B cell (primary cell): ENCODE data around the gene EPN2. TPM values are rescaled to one million over a fixed set of nuclear protein-coding genes. Genes with fewer than 3 reads are reported as not detected.

Source experiments
- ATAC-seq: fragments of 200-7000 bp; cut with Tn5 transposase; one replicate; pipeline ENCODE4 v1.10.0; 2021; ENCODE audit warnings: low read depth, mild to moderate bottlenecking, moderate number of reproducible peaks, moderate library complexity
- CTCF ChIA-PET: fragments of 350-600 bp; sonication (Branson Sonifier 250); formaldehyde crosslinking; loops from one replicate; lab custom pipeline; 2021; ENCODE audit warnings: antibody characterized with exemption, inconsistent platforms; lab: Charles Lee
- POLR2A ChIA-PET: fragments of 350-600 bp; sonication (Branson Sonifier 250); formaldehyde crosslinking; loops from one replicate; lab custom pipeline; 2021; ENCODE audit warnings: antibody characterized with exemption; lab: Charles Lee
- DNase-seq: peaks from one replicate; pipeline ENCODE4 v3.0.0; 2013
- H2AFZ ChIP-seq: 2 replicates; pipeline ENCODE4 v1.6.1; 2012; ENCODE audit warnings: mild to moderate bottlenecking, low read depth, low read length; ENCODE audit not compliant: insufficient read depth, poor library complexity, severe bottlenecking
- H3K27ac ChIP-seq, 2 donors: 1 replicate in 1 of 2; 2 replicates in 1 of 2; pipeline ENCODE4 v1.5.1; 2012 to 2013; ENCODE audit warnings: low read length in 2 of 2, mild to moderate bottlenecking in 2 of 2, moderate library complexity in 1 of 2
- H3K27me3 ChIP-seq, 4 experiments: fragments of 200-600 bp in 1 of 4; sonication (generic) in 1 of 4; replicated peaks in 1 of 4; 1 replicate in 2 of 4; 2 replicates in 2 of 4; pipeline versions ENCODE4 v1.6.1 to v1.7.0; 2013 to 2016; ENCODE audit warnings: low read length in 3 of 4, mild to moderate bottlenecking in 2 of 4, mixed read lengths in 1 of 4, moderate library complexity in 1 of 4; ENCODE audit not compliant: insufficient read depth in 4 of 4, control insufficient read depth in 3 of 4; ENCODE audit errors: control extremely low read depth in 1 of 4
- H3K36me3 ChIP-seq, 2 experiments: replicated peaks in 1 of 2; 1 replicate in 1 of 2; 2 replicates in 1 of 2; pipeline versions ENCODE4 v1.6.1 to v1.7.1; 2013; ENCODE audit warnings: low read length in 1 of 2; ENCODE audit not compliant: insufficient read depth in 2 of 2, control insufficient read depth in 1 of 2; ENCODE audit errors: control extremely low read depth in 1 of 2, extremely low read depth in 1 of 2
- H3K4me1 ChIP-seq, 2 donors: fragments of 200-600 bp in 1 of 2; sonication (generic) in 1 of 2; 1 replicate in 1 of 2; 2 replicates in 1 of 2; pipeline versions ENCODE4 v1.5.1 to v1.6.1; 2013 to 2017; ENCODE audit warnings: low read length in 2 of 2; ENCODE audit not compliant: control insufficient read depth in 2 of 2, insufficient read depth in 2 of 2
- H3K4me2 ChIP-seq: replicated peaks from 2 replicates; pipeline ENCODE3; 2012; ENCODE audit warnings: mild to moderate bottlenecking, low read depth, low read length; ENCODE audit not compliant: poor library complexity, severe bottlenecking
- H3K4me3 ChIP-seq, 5 experiments: fragments of 200-600 bp in 1 of 5; sonication (generic) in 1 of 5; 1 replicate in 3 of 5; 2 replicates in 2 of 5; pipeline versions ENCODE4 v1.5.1 to v1.7.0; 2011 to 2016; ENCODE audit warnings: low read length in 4 of 5, mild to moderate bottlenecking in 4 of 5, low read depth in 2 of 5, control low read depth in 1 of 5, moderate library complexity in 1 of 5; ENCODE audit not compliant: insufficient read depth in 1 of 5; ENCODE audit errors: control extremely low read depth in 1 of 5, extremely low read depth in 1 of 5
- H3K79me2 ChIP-seq: fragments of 200-600 bp; sonication (generic); one replicate; pipeline ENCODE4 v1.6.0; 2016; ENCODE audit warnings: low read length; ENCODE audit not compliant: control insufficient read depth, insufficient read depth
- H3K9ac ChIP-seq: fragments of 200-600 bp; sonication (generic); 2 replicates; pipeline ENCODE4 v1.6.1; 2017; ENCODE audit warnings: mild to moderate bottlenecking, low read length, moderate library complexity
- H3K9me3 ChIP-seq, 3 donors: one replicate each; pipeline versions ENCODE4 v1.6.1 to v1.7.1; 2013; ENCODE audit warnings: low read length in 2 of 3; ENCODE audit not compliant: control insufficient read depth in 2 of 3, insufficient read depth in 1 of 3; ENCODE audit errors: control extremely low read depth in 1 of 3
- H4K20me1 ChIP-seq: 2 replicates; pipeline ENCODE4 v1.6.0; 2012; ENCODE audit warnings: mild to moderate bottlenecking, low read length; ENCODE audit not compliant: insufficient read depth, control insufficient read depth, poor library complexity, severe bottlenecking
- H3K27ac Mint-ChIP-seq: one replicate; pipeline ENCODE4 v1.8.0; 2021; ENCODE audit warnings: mixed read lengths
- H3K27me3 Mint-ChIP-seq: one replicate; pipeline ENCODE4 v1.8.0; 2021; ENCODE audit warnings: mixed read lengths
- H3K4me1 Mint-ChIP-seq: one replicate; pipeline ENCODE4 v1.8.0; 2021; ENCODE audit warnings: mixed read lengths
- H3K4me3 Mint-ChIP-seq: one replicate; pipeline ENCODE4 v1.8.0; 2021; ENCODE audit warnings: mixed read lengths
- H3K9me3 Mint-ChIP-seq: one replicate; pipeline ENCODE4 v1.8.0; 2022; ENCODE audit warnings: mixed read lengths; ENCODE audit not compliant: insufficient read depth
- EZH2 ChIP-seq: IDR thresholded peaks from 2 replicates; pipeline ENCODE4 v1.6.1; 2012; ENCODE audit warnings: borderline replicate concordance, low read depth, mild to moderate bottlenecking, moderate library complexity, low read length; ENCODE audit not compliant: insufficient read depth, poor library complexity, severe bottlenecking
- WGBS: methylation state at CpG from one replicate; pipeline ENCODE4 v1.1.5; 2013; ENCODE audit warnings: missing lambda C conversion rate; ENCODE audit not compliant: insufficient coverage; 5-methylcytosine and 5-hydroxymethylcytosine counted together
- intact Hi-C: fragments of 100-400 bp; cut with micrococcal nuclease; formaldehyde crosslinking; loops from one replicate; pipeline ENCODE4 v1.10.0; 2022
- polyA plus RNA-seq: library from polyadenylated mRNA; depleted of rRNA; stranded (reverse); fragments of >200 nt; gene quantifications from 2 replicates; pipeline ENCODE4 v1.2.3, GENCODE V29; 2012
- total RNA-seq, 2 donors: library from RNA; stranded (reverse); fragments of 120-200 nt in 1 of 2; gene quantifications; 1 replicate in 1 of 2; 2 replicates in 1 of 2; pipeline versions ENCODE4 v1.2.3 to v1.2.4, GENCODE V29; 2013 to 2022
- TF ChIP-seq, protein P1 (sequence below): fragments of 200-600 bp; IDR thresholded peaks from one replicate; pipeline ENCODE4 v1.8.0; 2022; ENCODE audit warnings: antibody characterized with exemption, mild to moderate bottlenecking

The EPN2 gene
- total and polyA plus RNA-seq, 2 donors (not counting 1 experiment from before 2014, with no cell fraction given), result 15.7 to 35.6 TPM

GRCh38 chr17:19359856-19360255 lies 122.7 kb downstream of the EPN2 start:
- ATAC-seq (no peak), DNase-seq (no peak)
- no peaks in the 10 kb centered on the region for H4K20me1 ChIP-seq
- WGBS, result 93% methylated on average over 4 of the region's 5 CpGs
- TF ChIP-seq, protein P1, sequence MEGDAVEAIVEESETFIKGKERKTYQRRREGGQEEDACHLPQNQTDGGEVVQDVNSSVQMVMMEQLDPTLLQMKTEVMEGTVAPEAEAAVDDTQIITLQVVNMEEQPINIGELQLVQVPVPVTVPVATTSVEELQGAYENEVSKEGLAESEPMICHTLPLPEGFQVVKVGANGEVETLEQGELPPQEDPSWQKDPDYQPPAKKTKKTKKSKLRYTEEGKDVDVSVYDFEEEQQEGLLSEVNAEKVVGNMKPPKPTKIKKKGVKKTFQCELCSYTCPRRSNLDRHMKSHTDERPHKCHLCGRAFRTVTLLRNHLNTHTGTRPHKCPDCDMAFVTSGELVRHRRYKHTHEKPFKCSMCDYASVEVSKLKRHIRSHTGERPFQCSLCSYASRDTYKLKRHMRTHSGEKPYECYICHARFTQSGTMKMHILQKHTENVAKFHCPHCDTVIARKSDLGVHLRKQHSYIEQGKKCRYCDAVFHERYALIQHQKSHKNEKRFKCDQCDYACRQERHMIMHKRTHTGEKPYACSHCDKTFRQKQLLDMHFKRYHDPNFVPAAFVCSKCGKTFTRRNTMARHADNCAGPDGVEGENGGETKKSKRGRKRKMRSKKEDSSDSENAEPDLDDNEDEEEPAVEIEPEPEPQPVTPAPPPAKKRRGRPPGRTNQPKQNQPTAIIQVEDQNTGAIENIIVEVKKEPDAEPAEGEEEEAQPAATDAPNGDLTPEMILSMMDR, result no peak
- TF ChIP-seq EZH2, result no peak
- no peak overlapping the region for H3K4me2 ChIP-seq
- no peak overlapping the region for H3K4me3 ChIP-seq
- no peaks in the 10 kb centered on the region for H3K36me3 ChIP-seq
- peaks cover 0 to 8% (median 0%) of the 10 kb centered on the region in 4 experiments for H3K27me3 ChIP-seq
- Mint-ChIP-seq H3K27me3 (peaks cover 15% of the 10 kb centered on the region), H3K27ac (no peak overlapping the region), H3K4me3 (no peak overlapping the region), H3K4me1 (peaks cover 14% of the 10 kb centered on the region), H3K9me3 (no peaks in the 10 kb centered on the region)
- ChIA-PET CTCF (interaction anchor here (1.0 to 1.7 kb wide), 2 partner anchors 10 to 88 kb away, joined by 3 read pairs; no protein-coding TSS in a partner anchor), POLR2A (interaction anchor here (0.6 kb wide), 1 partner anchor 983 kb away, joined by 3 read pairs; no protein-coding TSS in a partner anchor)
- no peak overlapping the region for H3K27ac ChIP-seq
- no peaks in the 10 kb centered on the region for H3K79me2 ChIP-seq
- H2AFZ ChIP-seq, result no peak overlapping the region
- H3K4me1 ChIP-seq, result peaks cover 7 to 15% of the 10 kb centered on the region in 2 donors
- intact Hi-C loops, result no loop called here
- H3K9me3 ChIP-seq, result no peaks in the 10 kb centered on the region
- no peak overlapping the region for H3K9ac ChIP-seq

- Histone ChIP-seq H3K4me3 (no peak overlapping the region), H3K4me2 (no peak overlapping the region), H3K36me3 (no peaks in the 10 kb centered on the region), H4K20me1 (no peaks in the 10 kb centered on the region), H3K4me1 (peaks cover 7 to 15% of the 10 kb centered on the region in 2 donors), H3K27ac (no peak overlapping the region), H3K79me2 (no peaks in the 10 kb centered on the region), H3K27me3 (peaks cover 0 to 8% (median 0%) of the 10 kb centered on the region in 4 experiments), H2AFZ (no peak overlapping the region), H3K9me3 (no peaks in the 10 kb centered on the region), H3K9ac (no peak overlapping the region)
- ChIA-PET CTCF (interaction anchor here (6.5 kb wide), 1 partner anchor 86 kb away, joined by 133 read pairs; no protein-coding TSS in a partner anchor), POLR2A (no interaction called here)
- ATAC-seq (no peak), DNase-seq (no peak)
- Mint-ChIP-seq H3K9me3 (no peaks in the 10 kb centered on the region), H3K27ac (no peak overlapping the region), H3K4me3 (peak overlapping the region; percentile 1), H3K4me1 (peaks cover 14% of the 10 kb centered on the region), H3K27me3 (peaks cover 13% of the 10 kb centered on the region)
- intact Hi-C loops, result no loop called here
- TF ChIP-seq, protein P1, result no peak
- no peak for TF ChIP-seq EZH2
- WGBS, result 97% methylated on average over 4 of the region's 8 CpGs
Observed at GRCh38 chr17:19360772-19361171, 123.6 kb downstream of the EPN2 start.
